HL-60 (cell line): ENCODE results near the gene S100A3.
"Not testable (repeated sequence)": the region's sequence is repeated elsewhere in the genome, so short reads cannot be mapped to it uniquely, and the experiment has no call there.

Source experiments
- DNase-seq, 2 experiments: peaks; one replicate each; pipeline ENCODE4 v3.0.0-alpha.2; 2010 to 2020; ENCODE audit warnings: low read depth in 1 of 2, low spot score in 1 of 2
- H3K27ac ChIP-seq: fragments of 250-450 bp; sonication (Bioruptor Pico); replicated peaks from 2 replicates; pipeline ENCODE4 v1.5.1; 2020; ENCODE audit warnings: mild to moderate bottlenecking, moderate library complexity
- H3K27me3 ChIP-seq: fragments of 250-450 bp; sonication (Bioruptor Pico); 2 replicates; pipeline ENCODE4 v1.5.1; 2021; ENCODE audit warnings: mild to moderate bottlenecking, moderate library complexity; ENCODE audit not compliant: insufficient read depth, poor library complexity, severe bottlenecking
- H3K4me3 ChIP-seq: replicated peaks from 2 replicates; pipeline ENCODE4 v1.5.1; 2011; ENCODE audit warnings: mild to moderate bottlenecking, control low read depth, low read length; ENCODE audit not compliant: insufficient read depth
- GABPA ChIP-seq: IDR thresholded peaks from 2 replicates; pipeline ENCODE4 v1.6.1; 2012; ENCODE audit warnings: low read depth
- POLR2AphosphoS5 ChIP-seq: IDR thresholded peaks from 2 replicates; pipeline ENCODE4 v1.6.1; 2012; ENCODE audit warnings: low read depth
- SPI1 ChIP-seq: IDR thresholded peaks from 2 replicates; pipeline ENCODE4 v1.6.1; 2012; ENCODE audit warnings: low read depth, mild to moderate bottlenecking, borderline replicate concordance
- TF ChIP-seq, protein P1 (sequence below): IDR thresholded peaks from one replicate; pipeline ENCODE4 v1.5.1; 2011; ENCODE audit warnings: low read length, control low read depth, inconsistent platforms; ENCODE audit not compliant: insufficient read depth
- TF ChIP-seq, protein P2 (sequence below): IDR thresholded peaks from 2 replicates; pipeline ENCODE4 v1.6.1; 2012; ENCODE audit warnings: low read depth; ENCODE audit not compliant: insufficient replicate concordance

The S100A3 gene

DNA sequence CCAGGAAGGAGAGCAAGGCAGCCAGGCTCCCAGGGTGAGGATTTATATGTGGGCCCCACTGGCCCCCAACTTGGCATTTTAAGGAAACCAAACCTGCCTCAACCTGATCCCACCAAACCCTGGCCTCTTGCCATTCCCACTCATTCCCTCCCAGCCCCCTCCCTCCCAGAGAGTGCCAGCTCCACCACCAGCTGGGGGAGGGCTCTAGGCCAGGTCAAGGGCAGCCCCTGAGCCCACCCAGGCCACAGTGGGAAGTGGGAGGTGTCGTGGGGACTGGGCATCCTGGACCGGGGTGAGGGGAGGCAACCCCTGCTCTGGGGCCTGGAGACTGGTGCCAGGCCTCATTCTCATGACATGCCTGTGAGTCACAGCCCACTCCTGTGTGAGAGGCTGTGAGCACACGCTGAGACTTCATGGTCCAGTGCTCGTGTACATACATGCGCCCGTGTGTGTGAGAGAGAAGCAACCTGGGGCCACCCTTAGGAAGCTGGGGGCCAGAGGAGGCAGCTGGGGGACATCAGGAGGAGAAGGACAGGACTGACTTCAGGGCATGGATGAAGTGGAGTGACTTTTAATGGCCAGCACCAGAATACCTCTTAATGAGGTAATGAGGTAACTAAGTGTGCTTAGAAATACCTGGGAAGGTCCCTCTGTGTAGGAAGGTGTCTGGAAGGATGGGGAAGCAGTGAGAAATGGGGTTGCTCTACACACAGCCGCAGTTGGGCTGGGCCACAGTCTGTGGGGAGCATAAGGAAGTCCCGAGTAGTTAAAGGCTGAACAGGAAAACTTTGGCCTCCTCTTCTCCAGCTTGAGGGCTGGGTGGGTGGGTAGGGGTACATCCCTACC is 16.7 kb upstream of the S100A3 start, which contains the start of gene S100A2:
Gene S100A2 (minus strand): TSS at position 316 of the 846 bp plus-strand sequence. CDS start 1,967 bp downstream, outside the sequence.
- DNase-seq = peak; percentile 55 to 70
- H3K27me3 ChIP-seq = no peaks in the 10 kb centered on the region
- H3K27ac ChIP-seq = peak within 1 kb of the TSS; percentile 79
- no peak within 1 kb of the TSS for H3K4me3 ChIP-seq
- TF ChIP-seq, protein P1, sequence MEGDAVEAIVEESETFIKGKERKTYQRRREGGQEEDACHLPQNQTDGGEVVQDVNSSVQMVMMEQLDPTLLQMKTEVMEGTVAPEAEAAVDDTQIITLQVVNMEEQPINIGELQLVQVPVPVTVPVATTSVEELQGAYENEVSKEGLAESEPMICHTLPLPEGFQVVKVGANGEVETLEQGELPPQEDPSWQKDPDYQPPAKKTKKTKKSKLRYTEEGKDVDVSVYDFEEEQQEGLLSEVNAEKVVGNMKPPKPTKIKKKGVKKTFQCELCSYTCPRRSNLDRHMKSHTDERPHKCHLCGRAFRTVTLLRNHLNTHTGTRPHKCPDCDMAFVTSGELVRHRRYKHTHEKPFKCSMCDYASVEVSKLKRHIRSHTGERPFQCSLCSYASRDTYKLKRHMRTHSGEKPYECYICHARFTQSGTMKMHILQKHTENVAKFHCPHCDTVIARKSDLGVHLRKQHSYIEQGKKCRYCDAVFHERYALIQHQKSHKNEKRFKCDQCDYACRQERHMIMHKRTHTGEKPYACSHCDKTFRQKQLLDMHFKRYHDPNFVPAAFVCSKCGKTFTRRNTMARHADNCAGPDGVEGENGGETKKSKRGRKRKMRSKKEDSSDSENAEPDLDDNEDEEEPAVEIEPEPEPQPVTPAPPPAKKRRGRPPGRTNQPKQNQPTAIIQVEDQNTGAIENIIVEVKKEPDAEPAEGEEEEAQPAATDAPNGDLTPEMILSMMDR = no peak
- no peak for TF ChIP-seq GABPA
- TF ChIP-seq POLR2AphosphoS5 = no peak
- no peak for TF ChIP-seq SPI1
- TF ChIP-seq, protein P2, sequence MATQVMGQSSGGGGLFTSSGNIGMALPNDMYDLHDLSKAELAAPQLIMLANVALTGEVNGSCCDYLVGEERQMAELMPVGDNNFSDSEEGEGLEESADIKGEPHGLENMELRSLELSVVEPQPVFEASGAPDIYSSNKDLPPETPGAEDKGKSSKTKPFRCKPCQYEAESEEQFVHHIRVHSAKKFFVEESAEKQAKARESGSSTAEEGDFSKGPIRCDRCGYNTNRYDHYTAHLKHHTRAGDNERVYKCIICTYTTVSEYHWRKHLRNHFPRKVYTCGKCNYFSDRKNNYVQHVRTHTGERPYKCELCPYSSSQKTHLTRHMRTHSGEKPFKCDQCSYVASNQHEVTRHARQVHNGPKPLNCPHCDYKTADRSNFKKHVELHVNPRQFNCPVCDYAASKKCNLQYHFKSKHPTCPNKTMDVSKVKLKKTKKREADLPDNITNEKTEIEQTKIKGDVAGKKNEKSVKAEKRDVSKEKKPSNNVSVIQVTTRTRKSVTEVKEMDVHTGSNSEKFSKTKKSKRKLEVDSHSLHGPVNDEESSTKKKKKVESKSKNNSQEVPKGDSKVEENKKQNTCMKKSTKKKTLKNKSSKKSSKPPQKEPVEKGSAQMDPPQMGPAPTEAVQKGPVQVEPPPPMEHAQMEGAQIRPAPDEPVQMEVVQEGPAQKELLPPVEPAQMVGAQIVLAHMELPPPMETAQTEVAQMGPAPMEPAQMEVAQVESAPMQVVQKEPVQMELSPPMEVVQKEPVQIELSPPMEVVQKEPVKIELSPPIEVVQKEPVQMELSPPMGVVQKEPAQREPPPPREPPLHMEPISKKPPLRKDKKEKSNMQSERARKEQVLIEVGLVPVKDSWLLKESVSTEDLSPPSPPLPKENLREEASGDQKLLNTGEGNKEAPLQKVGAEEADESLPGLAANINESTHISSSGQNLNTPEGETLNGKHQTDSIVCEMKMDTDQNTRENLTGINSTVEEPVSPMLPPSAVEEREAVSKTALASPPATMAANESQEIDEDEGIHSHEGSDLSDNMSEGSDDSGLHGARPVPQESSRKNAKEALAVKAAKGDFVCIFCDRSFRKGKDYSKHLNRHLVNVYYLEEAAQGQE = no peak

DNA sequence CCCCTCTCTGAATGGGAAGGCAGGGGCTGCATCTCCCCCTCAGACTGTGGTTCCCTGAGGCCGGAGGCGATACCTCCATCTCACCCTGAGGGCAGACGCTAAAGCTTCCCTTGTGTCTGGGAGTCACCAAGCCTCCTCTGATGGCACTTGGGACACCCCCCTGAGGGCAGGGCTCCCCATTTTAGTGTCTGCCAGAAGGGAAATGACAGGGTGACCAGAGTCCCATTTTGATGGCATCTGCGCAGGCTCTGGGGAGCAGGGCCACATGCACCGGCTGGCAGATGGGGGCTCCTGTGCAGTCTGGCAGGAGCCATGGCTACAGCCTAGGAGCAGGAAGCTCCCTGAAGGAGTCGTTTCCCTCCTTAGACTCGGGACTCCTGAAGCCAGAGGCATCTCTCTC is 14.9 kb upstream of the S100A3 start:
- TF ChIP-seq, protein P2 = no peak
- no peak for TF ChIP-seq POLR2AphosphoS5
- TF ChIP-seq SPI1 = no peak
- TF ChIP-seq, protein P1 = no peak
- TF ChIP-seq GABPA = no peak
- Histone ChIP-seq H3K4me3 (no peak overlapping the region), H3K27ac (no peak overlapping the region), H3K27me3 (no peaks in the 10 kb centered on the region)
- no peak for DNase-seq

DNA sequence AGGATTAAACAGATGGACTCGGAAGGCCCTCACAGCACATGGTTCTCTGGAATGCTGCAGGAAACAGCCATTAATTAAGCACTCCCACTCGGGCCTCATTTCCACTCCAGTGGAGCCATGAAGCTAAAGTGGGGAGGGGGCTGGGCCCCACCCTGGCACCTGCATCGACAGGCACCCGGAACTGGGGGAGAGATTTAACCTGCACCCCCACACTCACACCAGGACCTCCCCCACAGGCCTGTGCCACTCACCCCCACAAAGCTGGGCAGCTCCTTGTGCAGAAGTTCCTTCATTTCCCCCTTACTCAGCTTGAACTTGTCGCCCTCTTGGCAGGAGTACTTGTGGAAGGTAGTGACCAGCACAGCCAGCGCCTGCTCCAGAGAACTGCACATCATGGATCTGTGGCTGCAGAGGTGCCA is 14.4 kb upstream of the S100A3 start:
- TF ChIP-seq, protein P2 = no peak
- TF ChIP-seq, protein P1 = no peak
- no peak for TF ChIP-seq GABPA
- TF ChIP-seq POLR2AphosphoS5 = no peak
- TF ChIP-seq SPI1 = no peak
- Histone ChIP-seq H3K4me3 (no peak overlapping the region), H3K27ac (no peak overlapping the region), H3K27me3 (no peaks in the 10 kb centered on the region)
- no peak for DNase-seq

DNA sequence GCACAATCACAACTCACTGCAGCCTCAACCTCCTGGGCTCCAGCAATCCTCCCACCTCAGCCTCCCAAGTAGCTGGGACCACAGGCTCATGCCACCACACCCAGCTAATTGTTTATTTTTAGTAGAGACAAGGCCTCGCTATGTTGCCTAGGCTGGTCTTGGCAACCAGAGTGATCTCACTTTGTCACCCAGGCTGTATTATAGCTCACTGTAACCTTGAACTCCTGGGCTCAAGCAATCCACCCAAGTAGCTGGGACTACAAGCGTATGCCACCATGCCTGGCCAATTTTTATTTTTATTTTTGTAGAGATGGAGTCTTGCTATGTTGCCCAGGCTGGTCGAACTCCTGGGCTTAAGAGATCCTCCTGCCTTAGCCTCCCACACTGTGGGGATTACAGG is 13.0 kb upstream of the S100A3 start:
- H3K4me3 ChIP-seq, DNase-seq, H3K27ac ChIP-seq, H3K27me3 ChIP-seq: not testable (repeated sequence)
